OCI-M2 (cell line): ENCODE results near the gene CD36.

Experiments used
- DNase-seq: peaks from one replicate; lab custom pipeline; 2025; ENCODE audit not compliant: unreplicated experiment; lab: John Stamatoyannopoulos, UW

Gene CD36

DNA sequence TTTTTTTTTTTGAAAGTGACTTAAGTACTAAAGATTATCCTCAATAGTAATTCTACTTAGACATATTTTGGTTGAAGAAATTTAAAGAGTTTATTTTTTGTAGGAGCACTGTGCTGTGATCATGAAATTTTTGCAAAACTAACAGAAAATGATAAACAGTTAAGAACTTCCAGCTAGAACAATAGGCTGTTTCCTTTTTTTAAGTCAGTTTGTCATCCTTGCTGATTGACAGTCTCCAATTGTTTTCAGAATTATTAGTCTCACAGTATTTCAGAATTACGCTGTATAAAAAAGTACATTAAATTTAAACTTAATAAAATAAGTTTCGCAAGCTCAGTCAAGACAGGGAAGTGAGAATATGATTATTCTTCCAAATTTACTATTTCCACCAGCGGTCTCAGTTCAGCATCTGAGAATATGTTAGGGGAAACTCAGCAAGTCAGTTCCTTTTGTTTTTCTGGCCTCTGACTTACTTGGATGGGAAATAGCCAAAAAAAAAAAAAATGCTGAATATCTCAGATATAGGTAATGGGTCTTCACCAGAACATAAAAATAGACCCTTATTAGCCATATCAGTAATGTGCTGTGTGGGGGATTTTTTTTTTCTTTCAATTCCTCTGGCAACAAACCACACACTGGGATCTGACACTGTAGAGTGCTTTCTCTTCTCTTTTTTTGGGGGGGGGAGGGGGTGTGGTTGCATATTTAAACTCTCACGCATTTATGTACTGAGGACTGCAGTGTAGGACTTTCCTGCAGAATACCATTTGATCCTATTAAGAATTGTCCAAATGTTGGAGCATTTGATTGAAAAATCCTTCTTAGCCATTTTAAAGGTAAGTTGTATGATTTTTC is at the start of gene CD36:
Gene CD36, plus strand, starts transcription at position 732 of the 855 bp plus-strand sequence. CDS start 8,099 bp downstream, outside the sequence.
- DNase-seq = peak; percentile 73

GRCh38 chr7:80589631-80590030 is 48.8 kb upstream of the CD36 start:
- DNase-seq = no peak

GRCh38 chr7:80591654-80592053 is 46.8 kb upstream of the CD36 start:
- no peak for DNase-seq

DNA sequence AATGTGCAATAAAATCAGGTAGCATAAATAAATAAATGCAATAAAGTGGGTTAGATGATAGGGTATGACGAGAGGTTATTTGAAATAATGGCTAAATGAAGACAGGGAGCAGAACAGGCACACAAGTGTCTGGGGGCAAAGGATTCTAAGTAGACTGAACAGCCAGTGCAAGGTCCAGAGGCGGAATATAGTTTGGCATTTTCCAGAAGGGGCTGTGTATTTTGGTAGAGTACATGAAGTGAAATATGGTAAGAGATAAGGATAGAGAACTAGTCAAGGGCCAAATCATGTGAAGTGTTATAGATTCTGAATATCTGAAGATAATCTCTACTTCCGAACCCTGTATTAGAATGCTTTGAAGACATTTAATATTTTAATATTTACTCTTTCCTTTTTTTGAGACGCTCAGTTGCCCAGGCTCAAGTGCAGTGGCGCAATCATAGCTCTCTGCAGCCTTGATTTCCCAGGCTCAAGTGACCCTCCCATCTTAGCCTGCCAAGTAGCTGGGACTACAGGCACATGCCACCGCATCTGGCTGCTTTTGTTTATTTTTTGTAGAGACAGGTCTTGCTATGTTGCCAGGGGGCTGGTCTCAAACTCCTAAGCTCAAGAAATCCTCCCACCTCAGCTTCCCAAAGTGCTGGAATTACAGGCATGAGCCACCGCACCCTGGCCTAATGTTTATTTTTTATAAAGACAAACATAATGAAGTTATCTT is 44.4 kb upstream of the CD36 start:
- DNase-seq = no peak

GRCh38 chr7:80596933-80597517 is 41.4 kb upstream of the CD36 start:
- no peak for DNase-seq

DNA sequence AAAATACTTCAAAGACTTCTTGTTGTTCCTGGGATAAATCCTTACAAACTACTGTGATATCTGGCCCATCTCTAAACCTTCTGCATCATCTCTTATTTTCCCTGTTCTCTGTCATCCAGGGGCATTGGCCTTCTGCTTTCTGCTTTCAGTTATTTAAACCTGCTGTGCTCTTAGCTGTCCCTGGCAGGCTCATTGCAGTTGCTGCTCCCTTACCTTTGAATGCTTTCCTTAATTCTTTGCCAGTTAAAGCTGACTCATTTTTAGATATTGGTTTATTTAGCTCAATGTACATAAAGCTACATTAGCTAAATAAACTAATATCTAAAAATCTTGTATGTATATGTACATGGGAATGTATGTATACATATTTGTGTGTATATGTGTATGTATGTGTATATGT is 40.6 kb upstream of the CD36 start:
- no peak for DNase-seq

DNA sequence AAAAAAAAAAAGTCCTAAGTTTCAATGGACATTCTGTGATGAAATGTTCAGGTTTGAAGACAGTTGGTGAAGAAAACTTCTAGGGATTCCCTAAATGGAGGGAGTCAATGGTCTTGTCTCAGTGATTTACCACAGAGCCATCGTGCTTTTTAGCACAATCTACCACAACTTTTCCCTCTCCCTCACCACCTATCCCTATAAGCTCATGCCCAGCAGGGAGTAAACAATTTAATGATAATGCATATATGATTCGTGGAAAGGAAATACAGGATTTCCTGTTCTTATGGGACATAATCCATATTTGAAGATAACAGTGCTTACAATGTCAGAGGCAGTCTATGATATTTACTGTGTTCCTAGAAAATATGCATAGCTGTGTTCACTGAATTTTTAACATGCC is 38.4 kb upstream of the CD36 start:
- DNase-seq = no peak

DNA sequence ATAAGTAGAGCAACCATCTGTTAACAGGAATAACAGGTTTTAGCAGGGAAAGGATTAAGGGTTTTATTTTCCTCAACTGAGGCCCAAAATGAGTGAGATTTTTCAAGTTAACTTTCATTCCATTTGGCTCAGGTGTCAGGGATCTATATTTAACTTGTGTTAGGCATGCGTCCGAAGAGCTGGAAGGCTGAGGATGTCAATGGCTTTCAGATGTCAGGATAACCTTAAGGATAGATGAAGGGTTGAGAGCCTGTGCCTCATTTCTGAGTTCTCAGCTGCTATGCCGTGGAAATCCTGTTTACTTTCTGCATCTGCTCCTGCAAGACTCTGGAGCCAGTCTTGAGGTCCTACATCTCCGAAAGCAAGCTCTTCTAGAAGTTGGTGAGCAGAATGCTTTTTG is 36.4 kb upstream of the CD36 start:
- no peak for DNase-seq

DNA sequence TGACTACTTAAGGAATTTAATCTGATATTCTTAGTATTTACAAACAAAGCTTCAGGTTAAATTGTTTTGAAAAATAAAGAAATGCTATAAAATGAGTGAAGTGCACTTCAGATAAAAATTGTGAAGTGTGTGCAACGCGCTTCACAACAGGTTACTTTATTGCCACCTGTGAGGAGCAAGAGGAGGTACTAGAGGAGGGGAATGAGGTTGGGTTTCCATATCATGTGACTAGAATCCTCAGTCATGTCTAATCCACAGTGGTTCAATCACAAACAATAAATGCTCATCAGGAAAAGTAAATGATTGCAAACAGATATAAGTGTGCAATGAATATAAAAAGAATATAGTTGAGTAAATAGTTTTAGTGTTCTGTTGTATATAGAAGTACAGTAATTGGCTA is 34.5 kb upstream of the CD36 start:
- DNase-seq = no peak

DNA sequence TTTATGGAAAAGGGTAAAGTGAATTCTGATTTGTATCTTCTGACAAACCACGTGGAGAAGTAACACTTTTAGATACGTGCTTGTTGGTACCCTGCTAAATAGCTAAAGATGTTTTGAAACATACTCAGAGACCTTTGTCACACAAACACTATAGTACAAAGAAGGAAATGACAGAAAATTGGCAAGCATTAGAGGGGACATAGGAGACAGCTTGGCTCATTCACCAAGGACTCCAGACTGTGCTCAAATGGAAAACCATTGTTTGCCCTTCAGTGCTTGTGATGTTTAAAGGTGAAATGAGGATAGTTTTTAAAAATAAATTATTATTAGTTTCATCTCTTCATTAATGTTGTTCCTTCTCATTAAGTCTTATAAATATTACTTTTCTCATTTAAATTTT is 34.0 kb upstream of the CD36 start:
- no peak for DNase-seq

GRCh38 chr7:80607136-80607535 is 31.3 kb upstream of the CD36 start:
- no peak for DNase-seq

GRCh38 chr7:80608336-80608735 is 30.1 kb upstream of the CD36 start:
- DNase-seq = no peak

- DNase-seq = no peak
Measured at GRCh38 chr7:80609751-80610150, 28.7 kb upstream of the CD36 start.

- DNase-seq = no peak
Measured at GRCh38 chr7:80611353-80611752, 27.1 kb upstream of the CD36 start.

DNA sequence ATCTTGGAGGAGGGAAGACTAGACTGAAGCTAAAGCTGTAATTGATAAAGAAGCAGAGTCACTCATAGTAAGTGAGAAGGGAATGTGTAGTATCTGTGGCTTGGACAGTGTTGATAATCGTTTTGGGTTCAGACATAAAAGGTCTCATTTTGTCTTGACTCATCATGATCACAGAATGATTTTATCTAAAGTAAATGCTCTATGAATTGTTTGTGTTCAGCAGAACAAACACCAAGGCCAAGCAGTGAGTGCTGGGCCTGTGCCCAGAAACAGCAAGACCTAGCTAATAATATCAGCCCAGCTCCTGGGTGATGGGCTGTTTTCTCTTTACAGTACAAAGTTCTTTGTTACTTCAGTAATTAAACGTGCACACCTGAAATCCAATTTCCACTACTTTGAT is 26.7 kb upstream of the CD36 start:
- no peak for DNase-seq

DNA sequence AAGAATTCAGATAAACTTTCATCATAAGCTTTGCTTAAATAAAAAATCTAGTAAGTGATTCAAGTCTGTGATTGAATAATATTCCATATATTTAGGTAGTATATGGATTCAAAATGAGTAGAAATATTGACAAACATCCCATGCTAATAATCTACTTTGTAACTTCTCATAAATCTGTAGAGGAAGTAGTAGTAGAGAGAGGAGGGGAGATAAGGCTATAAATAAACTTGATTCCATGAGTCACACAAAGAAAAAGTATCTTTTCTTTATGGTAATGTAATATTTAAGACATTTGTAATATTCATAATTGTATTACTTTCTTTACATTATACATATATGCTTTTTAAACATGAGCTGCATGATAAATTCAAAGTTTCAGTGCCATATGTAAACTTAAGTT is 25.6 kb upstream of the CD36 start:
- DNase-seq = no peak

- no peak for DNase-seq
Measured at GRCh38 chr7:80613519-80613918, 24.9 kb upstream of the CD36 start.

- no peak for DNase-seq
Measured at GRCh38 chr7:80614851-80615271, 23.6 kb upstream of the CD36 start.

- DNase-seq = no peak
Measured at GRCh38 chr7:80618096-80618495, 20.3 kb upstream of the CD36 start.

GRCh38 chr7:80619741-80620140 is 18.7 kb upstream of the CD36 start:
- DNase-seq = no peak

DNA sequence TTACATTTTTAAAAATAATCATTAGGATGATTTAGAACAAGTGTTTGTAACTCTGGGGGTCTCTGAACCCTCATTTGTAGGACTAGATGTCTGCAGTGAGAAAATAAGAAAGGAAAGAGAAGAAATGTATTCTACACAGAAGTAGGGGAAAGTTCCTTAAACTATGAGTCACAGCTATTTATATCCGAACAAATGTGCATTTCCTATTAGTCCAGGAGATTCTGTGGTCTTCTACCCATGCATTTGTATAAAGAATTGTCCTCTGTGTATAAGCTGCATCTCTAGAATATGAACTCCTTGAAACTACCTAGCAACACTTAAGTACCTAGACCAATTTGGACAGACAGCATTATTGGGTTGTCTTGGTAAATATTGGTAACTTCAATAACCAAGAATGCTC is 15.9 kb upstream of the CD36 start:
- no peak for DNase-seq
